Measurements from ENCODE around the gene EPAS1.

The EPAS1 gene

GRCh38 chr2:46367286-46367685 lies 70.1 kb downstream of the EPAS1 start:
- DNase-seq: no peak

- DNase-seq: no peak
These were observed 71.2 kb downstream of the EPAS1 start for GRCh38 chr2:46368401-46368800.

DNA sequence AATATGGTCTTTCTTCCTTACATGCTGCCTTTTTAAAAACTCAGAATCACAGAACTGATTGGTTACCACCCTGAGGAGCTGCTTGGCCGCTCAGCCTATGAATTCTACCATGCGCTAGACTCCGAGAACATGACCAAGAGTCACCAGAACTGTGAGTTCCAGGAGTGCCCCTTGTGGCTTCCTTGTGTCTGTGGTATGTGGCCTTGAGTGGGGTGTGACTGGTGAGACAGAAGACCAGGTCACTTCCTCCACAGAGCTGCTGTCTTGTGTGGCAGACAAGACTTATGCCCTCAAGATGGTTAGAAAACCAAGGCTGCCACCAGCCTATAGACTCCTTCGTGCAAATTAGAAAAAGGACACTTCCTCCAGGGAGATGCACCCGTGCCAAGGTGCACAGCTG lies 72.6 kb downstream of the EPAS1 start:
- no peak for DNase-seq

- no peak for DNase-seq
These were observed 74.6 kb downstream of the EPAS1 start for GRCh38 chr2:46371854-46372253.

GRCh38 chr2:46372475-46372874 lies 75.3 kb downstream of the EPAS1 start:
- no peak for DNase-seq

DNA sequence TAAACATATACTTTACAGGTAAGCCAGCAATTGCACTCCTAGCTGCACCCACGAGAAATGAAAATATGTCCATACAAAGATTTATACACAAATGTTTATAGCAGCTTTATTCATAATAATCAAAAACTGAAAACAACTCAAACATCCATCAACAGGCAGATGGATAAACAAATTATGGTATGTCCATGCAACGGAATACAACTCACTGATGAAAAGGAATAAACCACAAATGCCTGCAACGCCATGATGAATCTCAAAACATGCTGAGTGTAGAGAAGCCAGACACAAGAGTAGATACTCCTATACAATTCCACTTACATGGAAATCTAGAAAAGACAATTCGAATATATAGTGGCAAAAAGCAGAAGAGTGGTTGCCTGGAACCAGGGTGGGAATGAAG lies 76.0 kb downstream of the EPAS1 start:
- DNase-seq: no peak

DNA sequence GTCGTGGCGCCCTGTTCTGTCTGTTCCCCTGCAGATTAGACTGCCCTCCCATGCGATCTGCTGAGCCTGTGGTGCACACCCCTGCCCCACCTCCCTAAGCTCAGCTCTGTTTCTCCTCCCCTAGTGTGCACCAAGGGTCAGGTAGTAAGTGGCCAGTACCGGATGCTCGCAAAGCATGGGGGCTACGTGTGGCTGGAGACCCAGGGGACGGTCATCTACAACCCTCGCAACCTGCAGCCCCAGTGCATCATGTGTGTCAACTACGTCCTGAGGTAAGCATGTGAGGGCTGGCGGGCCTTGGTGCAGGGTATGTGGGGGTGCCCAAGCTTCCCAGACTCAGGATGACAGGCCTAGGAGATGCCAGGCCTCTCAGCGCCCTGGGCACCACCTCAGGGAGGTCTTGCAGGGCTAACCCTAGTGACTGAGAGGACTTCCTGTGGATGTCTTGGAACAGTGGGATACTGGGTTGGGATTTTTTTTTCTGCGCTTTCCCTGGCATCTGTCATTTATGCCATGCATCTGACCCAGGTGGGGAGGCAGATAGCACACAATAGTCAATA lies 78.4 kb downstream of the EPAS1 start:
- DNase-seq: no peak

DNA sequence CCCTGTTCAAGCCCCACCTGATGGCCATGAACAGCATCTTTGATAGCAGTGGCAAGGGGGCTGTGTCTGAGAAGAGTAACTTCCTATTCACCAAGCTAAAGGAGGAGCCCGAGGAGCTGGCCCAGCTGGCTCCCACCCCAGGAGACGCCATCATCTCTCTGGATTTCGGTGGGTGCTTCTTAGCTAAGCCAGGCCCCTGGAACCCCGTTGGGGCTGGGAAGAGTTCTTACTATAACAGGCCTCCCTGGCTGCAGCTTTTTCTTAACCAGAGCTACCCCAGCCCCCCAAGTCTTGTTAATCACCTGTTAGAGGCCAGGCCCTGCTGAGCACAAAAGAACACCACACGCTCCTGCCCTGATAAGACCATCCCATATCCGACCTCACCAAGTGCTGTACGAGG lies 79.4 kb downstream of the EPAS1 start:
- DNase-seq: no peak

GRCh38 chr2:46377101-46377581 lies 79.9 kb downstream of the EPAS1 start:
- no peak for DNase-seq

GRCh38 chr2:46377666-46378560 lies 80.7 kb downstream of the EPAS1 start:
- no peak for DNase-seq

DNA sequence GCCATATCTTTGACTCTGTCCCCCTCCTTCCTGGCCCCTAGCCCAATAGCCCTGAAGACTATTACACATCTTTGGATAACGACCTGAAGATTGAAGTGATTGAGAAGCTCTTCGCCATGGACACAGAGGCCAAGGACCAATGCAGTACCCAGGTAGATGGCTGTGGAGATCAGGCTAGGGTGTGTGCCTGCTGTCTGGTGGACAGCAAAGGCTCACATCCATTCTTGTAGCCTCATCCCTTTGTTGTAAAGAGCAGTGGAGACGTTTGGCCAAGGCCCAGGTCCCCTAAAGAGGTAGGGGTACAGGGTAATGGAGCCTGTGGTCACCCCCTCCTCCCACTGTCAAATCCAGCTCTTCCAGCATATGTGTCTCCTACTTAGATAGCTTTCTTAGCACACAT lies 81.4 kb downstream of the EPAS1 start:
- DNase-seq: no peak

DNA sequence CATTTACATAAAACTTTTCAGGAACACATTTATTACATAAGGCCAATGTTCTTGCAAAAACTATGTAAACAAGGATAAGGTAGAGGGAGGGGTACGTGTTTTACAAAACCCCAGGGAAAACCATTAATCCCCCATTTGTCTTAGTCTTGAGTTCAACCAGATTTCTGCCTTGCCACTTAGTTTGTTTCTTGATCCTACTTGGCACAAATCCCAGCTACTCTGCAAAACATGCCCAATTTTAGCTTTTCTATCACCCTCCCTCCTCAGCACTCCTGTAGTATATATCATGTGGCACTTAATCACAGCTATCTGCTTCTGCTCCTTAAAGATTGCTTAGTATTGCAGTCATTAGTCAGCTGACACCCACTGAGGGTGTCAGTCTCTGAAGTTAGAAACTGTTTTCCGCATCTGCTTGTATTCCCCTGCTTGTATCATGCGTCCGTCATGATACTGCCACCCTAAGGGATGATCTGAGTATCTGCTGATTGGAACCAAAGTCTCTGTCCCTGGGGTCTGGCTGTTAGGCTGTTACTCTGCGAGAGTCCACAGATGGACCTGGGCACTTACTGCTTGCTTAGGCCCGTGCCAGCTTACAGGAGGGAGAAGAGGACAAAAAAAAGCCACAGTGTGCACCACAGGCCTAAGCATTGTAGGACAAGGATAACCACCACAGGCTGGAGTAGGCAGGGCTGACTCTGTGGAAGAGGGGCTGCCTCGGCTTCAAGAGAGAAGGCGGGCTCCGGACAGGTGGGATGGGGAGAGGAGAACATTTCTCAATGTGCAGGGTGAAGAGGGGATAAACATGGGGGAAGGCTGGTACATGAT lies 82.2 kb downstream of the EPAS1 start:
- no peak for DNase-seq

GRCh38 chr2:46380038-46380940 lies 83.1 kb downstream of the EPAS1 start:
- no peak for DNase-seq

- no peak for DNase-seq
These were observed 84.1 kb downstream of the EPAS1 start for GRCh38 chr2:46381263-46381849.

DNA sequence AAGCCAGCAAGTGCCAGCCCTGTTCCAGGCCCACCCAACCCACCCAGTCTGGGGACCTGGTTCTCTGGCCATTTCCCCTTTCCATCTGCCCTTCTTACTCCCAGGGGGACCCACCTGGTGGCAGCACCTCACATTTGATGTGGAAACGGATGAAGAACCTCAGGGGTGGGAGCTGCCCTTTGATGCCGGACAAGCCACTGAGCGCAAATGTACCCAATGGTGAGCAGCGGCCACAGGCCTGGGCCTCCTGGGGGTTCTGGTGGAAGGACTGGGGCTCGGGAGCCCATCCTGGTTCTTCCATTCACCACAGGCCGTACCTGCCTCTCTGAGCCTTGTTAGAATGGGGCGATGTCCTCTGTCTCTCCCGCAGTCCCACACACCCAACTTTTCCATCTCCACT lies 84.7 kb downstream of the EPAS1 start:
- DNase-seq: no peak

DNA sequence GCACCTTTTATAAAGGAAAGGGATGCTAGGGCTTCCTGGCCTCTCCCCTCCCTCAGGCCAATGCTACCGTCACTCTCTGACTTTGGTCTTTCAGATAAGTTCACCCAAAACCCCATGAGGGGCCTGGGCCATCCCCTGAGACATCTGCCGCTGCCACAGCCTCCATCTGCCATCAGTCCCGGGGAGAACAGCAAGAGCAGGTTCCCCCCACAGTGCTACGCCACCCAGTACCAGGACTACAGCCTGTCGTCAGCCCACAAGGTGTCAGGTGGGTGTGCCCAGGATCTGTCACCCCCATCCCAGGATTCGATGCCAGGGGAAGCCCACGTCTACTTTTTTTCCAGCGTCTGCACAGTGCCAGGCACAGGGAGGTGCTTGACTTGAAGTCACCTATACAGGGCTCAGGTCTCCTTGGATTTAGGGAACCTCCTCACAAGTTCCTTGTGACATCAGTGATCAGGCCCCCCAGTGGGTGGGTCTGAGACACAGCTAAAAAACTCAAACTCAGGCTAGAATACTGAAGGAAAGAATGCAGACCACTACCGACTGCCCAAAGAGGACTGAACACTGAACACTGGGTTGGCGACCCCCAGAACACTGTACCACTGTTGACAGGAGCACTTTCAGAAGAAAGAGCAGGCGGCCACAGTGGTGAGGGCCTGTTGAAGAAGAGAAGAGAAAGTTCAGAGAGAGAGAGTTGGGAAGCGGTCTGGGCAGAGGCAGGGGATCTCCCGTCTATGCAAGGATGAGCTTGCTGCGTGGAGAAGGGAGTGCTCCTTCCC lies 85.3 kb downstream of the EPAS1 start:
- DNase-seq: no peak

GRCh38 chr2:46383113-46383395 lies 85.8 kb downstream of the EPAS1 start:
- no peak for DNase-seq

GRCh38 chr2:46383784-46384456 lies 86.7 kb downstream of the EPAS1 start:
- no peak for DNase-seq

- no peak for DNase-seq
These were observed 87.2 kb downstream of the EPAS1 start for GRCh38 chr2:46384457-46384815.

GRCh38 chr2:46385786-46386577 lies 88.8 kb downstream of the EPAS1 start:
- DNase-seq: no peak
